ENCODE measurements around the gene STIM1.

DNA sequence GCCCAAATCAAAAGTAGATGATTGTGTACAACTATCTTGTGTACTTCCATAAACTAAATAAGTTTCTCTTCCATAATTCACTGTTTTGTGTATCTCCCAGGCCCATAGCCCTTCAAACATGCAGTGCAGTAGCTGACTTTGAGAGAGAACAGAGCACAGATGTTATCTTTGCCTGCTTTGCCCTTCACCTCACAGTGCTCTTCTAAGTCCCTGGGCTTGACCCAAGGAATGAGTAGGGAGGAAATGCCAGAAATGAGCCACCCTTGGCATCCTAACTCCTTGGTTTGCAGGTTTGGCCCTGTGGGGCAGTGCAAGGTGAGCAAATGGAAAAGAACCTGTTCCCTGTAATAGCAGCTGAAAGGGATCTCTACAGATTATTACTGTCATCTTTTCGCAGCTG, 79.2 kb downstream of the STIM1 start:
- TF ChIP-seq, protein P1, sequence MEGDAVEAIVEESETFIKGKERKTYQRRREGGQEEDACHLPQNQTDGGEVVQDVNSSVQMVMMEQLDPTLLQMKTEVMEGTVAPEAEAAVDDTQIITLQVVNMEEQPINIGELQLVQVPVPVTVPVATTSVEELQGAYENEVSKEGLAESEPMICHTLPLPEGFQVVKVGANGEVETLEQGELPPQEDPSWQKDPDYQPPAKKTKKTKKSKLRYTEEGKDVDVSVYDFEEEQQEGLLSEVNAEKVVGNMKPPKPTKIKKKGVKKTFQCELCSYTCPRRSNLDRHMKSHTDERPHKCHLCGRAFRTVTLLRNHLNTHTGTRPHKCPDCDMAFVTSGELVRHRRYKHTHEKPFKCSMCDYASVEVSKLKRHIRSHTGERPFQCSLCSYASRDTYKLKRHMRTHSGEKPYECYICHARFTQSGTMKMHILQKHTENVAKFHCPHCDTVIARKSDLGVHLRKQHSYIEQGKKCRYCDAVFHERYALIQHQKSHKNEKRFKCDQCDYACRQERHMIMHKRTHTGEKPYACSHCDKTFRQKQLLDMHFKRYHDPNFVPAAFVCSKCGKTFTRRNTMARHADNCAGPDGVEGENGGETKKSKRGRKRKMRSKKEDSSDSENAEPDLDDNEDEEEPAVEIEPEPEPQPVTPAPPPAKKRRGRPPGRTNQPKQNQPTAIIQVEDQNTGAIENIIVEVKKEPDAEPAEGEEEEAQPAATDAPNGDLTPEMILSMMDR (IDR thresholded peaks at IDR 0.05; ENCODE audit: insufficient read depth, low read length) = no peak
- no peak for TF ChIP-seq POLR2AphosphoS5 (IDR thresholded peaks at IDR 0.05; ENCODE audit: low read depth)
- TF ChIP-seq, protein P2, sequence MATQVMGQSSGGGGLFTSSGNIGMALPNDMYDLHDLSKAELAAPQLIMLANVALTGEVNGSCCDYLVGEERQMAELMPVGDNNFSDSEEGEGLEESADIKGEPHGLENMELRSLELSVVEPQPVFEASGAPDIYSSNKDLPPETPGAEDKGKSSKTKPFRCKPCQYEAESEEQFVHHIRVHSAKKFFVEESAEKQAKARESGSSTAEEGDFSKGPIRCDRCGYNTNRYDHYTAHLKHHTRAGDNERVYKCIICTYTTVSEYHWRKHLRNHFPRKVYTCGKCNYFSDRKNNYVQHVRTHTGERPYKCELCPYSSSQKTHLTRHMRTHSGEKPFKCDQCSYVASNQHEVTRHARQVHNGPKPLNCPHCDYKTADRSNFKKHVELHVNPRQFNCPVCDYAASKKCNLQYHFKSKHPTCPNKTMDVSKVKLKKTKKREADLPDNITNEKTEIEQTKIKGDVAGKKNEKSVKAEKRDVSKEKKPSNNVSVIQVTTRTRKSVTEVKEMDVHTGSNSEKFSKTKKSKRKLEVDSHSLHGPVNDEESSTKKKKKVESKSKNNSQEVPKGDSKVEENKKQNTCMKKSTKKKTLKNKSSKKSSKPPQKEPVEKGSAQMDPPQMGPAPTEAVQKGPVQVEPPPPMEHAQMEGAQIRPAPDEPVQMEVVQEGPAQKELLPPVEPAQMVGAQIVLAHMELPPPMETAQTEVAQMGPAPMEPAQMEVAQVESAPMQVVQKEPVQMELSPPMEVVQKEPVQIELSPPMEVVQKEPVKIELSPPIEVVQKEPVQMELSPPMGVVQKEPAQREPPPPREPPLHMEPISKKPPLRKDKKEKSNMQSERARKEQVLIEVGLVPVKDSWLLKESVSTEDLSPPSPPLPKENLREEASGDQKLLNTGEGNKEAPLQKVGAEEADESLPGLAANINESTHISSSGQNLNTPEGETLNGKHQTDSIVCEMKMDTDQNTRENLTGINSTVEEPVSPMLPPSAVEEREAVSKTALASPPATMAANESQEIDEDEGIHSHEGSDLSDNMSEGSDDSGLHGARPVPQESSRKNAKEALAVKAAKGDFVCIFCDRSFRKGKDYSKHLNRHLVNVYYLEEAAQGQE (IDR thresholded peaks at IDR 0.05; ENCODE audit: insufficient replicate concordance, low read depth) = no peak
- TF ChIP-seq GABPA (IDR thresholded peaks at IDR 0.05; ENCODE audit: low read depth) = no peak

Measured in HL-60 (cell line).